Activated T-cell treated with anti-CD3 and anti-CD28 coated beads, Interleukin-2, amount 50 U/mL, for 72 hours (primary cell): ENCODE data around the gene CD151. TPM values are rescaled to one million over a fixed set of nuclear protein-coding genes. Genes with fewer than 3 reads are reported as not detected.

Experiments used
- ATAC-seq, 2 donors: fragments of 150-1000 bp; cut with Tn5 transposase; replicated peaks in 1 of 2; 2 replicates each; pipeline ENCODE4 v1.10.0; 2021; ENCODE audit warnings: moderate library complexity in 2 of 2, mild to moderate bottlenecking in 1 of 2
- DNase-seq, 2 donors: peaks; one replicate each; pipeline ENCODE4 v3.0.0; 2021 to 2022; ENCODE audit warnings: mixed read lengths in 1 of 2
- H3K27ac Mint-ChIP-seq: one replicate; pipeline ENCODE4 v1.8.0; 2022; ENCODE audit warnings: mild to moderate bottlenecking, moderate library complexity, mixed read lengths
- H3K27me3 Mint-ChIP-seq: one replicate; pipeline ENCODE4 v1.8.0; 2022; ENCODE audit warnings: low read depth, mixed read lengths
- H3K36me3 Mint-ChIP-seq, 2 donors: one replicate each; pipeline ENCODE4 v1.8.0; 2022; ENCODE audit warnings: mixed read lengths in 2 of 2, mild to moderate bottlenecking in 1 of 2; ENCODE audit not compliant: insufficient read depth in 2 of 2
- H3K4me1 Mint-ChIP-seq: one replicate; pipeline ENCODE4 v1.8.0; 2022; ENCODE audit warnings: low read depth, mixed read lengths
- H3K4me3 Mint-ChIP-seq, 2 donors: one replicate each; pipeline ENCODE4 v1.8.0; 2022; ENCODE audit warnings: mild to moderate bottlenecking in 2 of 2, mixed read lengths in 2 of 2, moderate library complexity in 2 of 2
- H3K9me3 Mint-ChIP-seq, 2 donors: one replicate each; pipeline ENCODE4 v1.8.0; 2022; ENCODE audit warnings: mixed read lengths in 2 of 2
- total RNA-seq, 2 donors: library from RNA; stranded (reverse); gene quantifications; one replicate each; pipeline ENCODE4 v1.2.3, GENCODE V29; 2022

CD151 gene
- total RNA-seq, 2 donors from 2014 or later = 35.4 to 42.2 TPM

DNA sequence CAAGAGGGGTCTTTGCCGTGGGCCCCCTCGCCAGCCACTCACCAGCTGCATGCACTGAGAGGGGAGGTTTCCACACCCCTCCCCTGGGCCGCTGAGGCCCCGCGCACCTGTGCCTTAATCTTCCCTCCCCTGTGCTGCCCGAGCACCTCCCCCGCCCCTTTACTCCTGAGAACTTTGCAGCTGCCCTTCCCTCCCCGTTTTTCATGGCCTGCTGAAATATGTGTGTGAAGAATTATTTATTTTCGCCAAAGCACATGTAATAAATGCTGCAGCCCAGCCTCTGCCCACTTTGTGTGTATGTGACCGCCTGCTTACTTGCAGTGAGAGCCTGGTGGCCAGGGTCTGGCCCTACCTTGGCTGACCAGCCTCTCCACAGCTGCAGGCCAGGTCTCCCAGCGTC lies 7.8 kb upstream of the CD151 start:
- Mint-ChIP-seq H3K27ac (no peak overlapping the region), H3K9me3 (no peaks in the 10 kb centered on the region), H3K4me1 (peaks cover 29% of the 10 kb centered on the region), H3K36me3 (peaks cover 2 to 3% of the 10 kb centered on the region in 2 donors), H3K4me3 (no peak overlapping the region), H3K27me3 (peaks cover 24% of the 10 kb centered on the region)
- no peak for ATAC-seq
- no peak for DNase-seq

DNA sequence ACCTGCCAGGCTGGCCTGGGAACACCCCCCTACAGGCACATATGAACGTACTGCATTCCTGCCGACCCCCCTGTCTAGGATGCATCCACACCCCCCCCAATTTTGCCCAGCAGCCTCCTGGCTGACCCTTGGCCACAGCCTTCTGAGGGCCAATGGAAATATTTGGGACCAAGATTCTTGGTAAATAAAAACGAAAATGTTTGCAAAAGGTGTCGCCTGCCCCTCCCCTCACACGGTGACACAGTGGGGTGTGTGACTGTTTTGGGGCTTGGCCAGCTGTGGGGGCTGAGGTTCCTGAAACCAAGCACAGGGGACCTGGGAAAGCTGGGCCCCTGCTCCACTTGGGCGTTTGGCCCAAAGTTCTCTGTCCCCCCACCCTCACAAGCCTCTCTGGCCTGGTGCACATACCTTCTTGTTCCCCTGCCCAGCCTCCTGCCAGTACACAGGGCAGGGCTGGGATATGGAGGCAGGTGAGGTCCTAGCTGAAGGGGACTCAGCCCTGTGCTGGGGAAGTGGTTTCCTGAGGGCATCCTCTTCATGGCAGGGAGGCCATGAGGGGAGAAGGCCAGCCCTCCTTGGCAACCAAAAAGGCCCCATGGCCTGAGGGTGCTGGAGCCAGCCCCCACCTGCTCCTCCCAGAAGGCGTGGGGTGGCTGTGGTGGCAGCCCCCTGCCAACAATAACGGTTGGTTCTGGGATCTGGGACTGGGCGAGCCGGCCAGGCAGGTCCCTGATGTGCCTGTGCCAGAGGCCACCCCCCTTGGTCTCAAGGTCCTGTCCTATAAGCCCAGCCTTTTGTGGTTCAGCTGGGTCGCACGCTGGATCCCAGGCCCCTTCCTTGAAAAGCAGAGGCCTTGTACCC lies 7.2 kb upstream of the CD151 start:
- H3K4me3 Mint-ChIP-seq = no peak overlapping the region
- DNase-seq (no peak), ATAC-seq (no peak)
- peaks cover 2 to 3% of the 10 kb centered on the region in 2 donors for H3K36me3 Mint-ChIP-seq
- peaks cover 24% of the 10 kb centered on the region for H3K27me3 Mint-ChIP-seq
- H3K27ac Mint-ChIP-seq = no peak overlapping the region
- H3K9me3 Mint-ChIP-seq = no peaks in the 10 kb centered on the region
- H3K4me1 Mint-ChIP-seq = peaks cover 28% of the 10 kb centered on the region

DNA sequence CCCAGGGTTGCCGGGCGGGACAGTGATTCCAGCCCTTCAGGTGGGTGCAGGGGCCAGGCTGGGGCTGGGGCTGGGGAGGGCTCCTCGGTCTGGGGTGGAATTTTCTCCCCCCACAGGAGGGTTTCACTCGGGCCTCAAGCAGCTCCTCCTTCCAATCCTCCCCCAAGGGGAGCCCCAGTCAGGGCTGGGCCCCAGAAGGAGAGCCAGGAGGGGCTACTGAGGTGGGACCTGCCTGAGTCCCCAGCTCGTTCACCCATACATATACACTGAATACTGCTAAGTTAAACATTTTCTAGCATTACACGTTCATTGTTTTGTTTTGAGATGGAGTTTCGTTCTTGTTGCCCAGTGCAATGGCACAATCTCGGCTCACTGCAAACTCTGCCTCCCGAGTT lies 6.5 kb upstream of the CD151 start:
- ATAC-seq (no peak), DNase-seq (no peak)
- Mint-ChIP-seq H3K4me3 (peak overlapping the region; percentile 79 to 81), H3K27me3 (peaks cover 27% of the 10 kb centered on the region), H3K27ac (peak overlapping the region; percentile 46), H3K4me1 (peaks cover 23% of the 10 kb centered on the region), H3K9me3 (no peaks in the 10 kb centered on the region), H3K36me3 (peaks cover 2 to 3% of the 10 kb centered on the region in 2 donors)

DNA sequence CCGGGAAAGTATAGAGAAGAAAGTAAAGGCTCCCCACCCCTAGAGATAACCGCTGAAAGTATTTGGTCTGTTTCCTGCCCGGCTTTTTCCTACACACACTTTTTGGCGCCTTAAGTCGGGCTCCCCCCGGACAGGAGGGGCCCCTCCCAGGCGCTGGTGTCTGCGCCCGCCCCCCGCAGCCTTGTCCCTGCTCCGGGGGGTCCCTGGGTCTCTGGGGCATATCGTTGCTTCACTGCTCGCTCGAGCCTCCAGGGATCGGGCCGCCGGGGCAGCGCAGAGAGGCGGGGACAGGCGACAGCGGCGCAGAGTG lies 6.0 kb upstream of the CD151 start:
- Mint-ChIP-seq H3K9me3 (no peaks in the 10 kb centered on the region), H3K27ac (no peak overlapping the region), H3K36me3 (peaks cover 2 to 3% of the 10 kb centered on the region in 2 donors), H3K27me3 (peaks cover 32% of the 10 kb centered on the region), H3K4me3 (peak overlapping the region; percentile 79 to 81), H3K4me1 (peaks cover 26% of the 10 kb centered on the region)
- DNase-seq (no peak), ATAC-seq (peak in 1 of 2 donors; percentile 1)

DNA sequence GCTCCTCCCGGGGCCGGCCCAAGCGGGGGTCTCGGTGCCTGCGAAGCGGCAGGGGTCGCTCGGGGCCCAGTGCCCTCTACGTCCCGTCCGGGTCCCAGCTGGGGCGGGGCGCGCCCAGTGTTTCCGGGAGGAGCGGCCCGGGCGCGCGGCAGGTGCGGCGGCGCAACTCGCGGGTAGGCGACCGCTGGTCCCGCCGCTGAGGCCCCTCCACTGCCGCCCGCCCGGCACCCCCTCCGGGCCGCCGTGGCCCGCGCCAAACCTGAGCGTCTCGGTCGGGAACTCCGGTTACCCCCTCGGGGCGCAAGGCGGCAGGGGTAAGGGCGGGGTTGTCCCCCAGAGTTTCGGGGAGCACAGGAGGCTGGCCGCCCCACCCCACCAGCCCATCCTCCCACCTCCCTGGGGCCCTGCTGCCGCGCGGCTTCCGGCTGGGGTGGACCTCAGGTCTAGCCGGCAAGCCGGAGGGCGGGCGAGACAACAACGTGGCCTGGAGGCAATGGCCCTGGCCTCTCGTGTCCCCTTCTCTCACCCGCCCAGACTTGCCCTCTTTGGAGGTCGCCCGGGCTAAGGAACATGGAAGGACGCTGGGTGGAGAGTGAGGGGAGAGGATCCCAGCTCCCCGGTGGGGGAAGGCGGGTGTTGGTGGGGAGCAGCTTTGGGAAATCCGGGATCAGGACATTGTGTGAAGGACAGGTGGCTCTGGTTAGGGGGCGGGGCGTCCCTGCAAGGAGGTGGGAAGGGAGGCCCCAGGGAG lies 5.4 kb upstream of the CD151 start:
- ATAC-seq (peak; percentile 28 to 49), DNase-seq (peak; percentile 48 to 57)
- Mint-ChIP-seq H3K36me3 (peaks cover 2 to 3% of the 10 kb centered on the region in 2 donors), H3K27me3 (peaks cover 36% of the 10 kb centered on the region), H3K9me3 (no peaks in the 10 kb centered on the region), H3K27ac (no peak overlapping the region), H3K4me3 (peak overlapping the region; percentile 79 to 89), H3K4me1 (peaks cover 29% of the 10 kb centered on the region)

DNA sequence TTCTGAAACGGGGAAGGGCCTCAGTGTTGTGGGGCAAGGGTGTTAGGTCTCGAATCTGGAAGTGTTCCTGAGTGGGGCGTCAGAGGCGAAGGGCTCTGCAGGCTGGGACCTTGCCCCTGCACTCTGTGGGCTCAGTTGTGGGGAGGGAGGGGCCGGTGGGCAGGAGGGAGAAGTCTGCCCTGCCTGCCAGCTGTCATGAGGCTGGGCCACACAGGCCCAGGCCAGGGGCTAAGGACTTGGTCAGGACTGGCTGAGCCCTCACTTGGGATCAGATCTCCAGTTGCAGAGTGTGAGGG lies 4.9 kb upstream of the CD151 start, which contains the start of gene CRACR2B:
CRACR2B (plus strand) TSS at position 23 of the 296 bp plus-strand sequence. CDS start 689 bp downstream, outside the sequence.
- ATAC-seq (no peak), DNase-seq (no peak)
- no peaks in the 10 kb centered on the region for H3K9me3 Mint-ChIP-seq
- H3K36me3 Mint-ChIP-seq = peaks cover 2 to 3% of the 10 kb centered on the region in 2 donors
- no peak within 1 kb of the TSS for H3K27ac Mint-ChIP-seq
- H3K4me3 Mint-ChIP-seq = peak within 1 kb of the TSS; percentile 79 to 89
- peaks cover 36% of the 10 kb centered on the region for H3K27me3 Mint-ChIP-seq
- peaks cover 29% of the 10 kb centered on the region for H3K4me1 Mint-ChIP-seq

DNA sequence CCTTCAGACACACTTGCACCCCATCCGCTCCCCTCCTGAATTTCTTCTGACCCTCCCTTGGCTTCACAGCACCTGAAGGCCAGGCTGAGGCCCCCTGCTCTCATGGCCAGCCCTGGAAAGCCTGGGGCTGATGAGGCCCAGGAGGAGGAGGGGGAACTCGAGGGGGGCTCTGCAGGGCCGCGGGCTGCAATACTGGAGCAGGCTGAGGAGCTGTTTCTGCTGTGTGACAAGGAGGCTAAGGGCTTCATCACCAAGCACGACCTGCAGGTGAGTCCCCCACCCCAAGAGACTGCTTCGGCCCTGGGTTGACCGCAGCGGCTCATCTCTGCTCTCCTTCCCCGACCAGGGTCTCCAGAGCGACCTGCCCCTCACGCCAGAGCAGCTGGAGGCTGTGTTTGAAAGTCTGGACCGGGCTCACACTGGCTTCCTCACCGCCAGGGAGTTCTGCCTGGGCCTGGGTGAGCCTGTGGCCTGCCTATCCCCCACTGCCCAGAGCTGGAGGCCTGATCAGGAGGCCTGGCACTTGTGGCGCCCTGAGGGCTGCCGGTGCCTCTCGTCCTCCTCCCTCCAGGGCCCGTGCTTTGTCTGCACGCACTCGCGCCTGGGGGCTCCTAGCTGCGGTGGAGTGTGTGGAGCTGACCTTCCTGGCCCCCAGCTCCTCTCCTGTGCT lies 4.1 kb upstream of the CD151 start:
- Mint-ChIP-seq H3K36me3 (peaks cover 2 to 3% of the 10 kb centered on the region in 2 donors), H3K9me3 (no peaks in the 10 kb centered on the region), H3K27me3 (peaks cover 36% of the 10 kb centered on the region), H3K4me3 (peak overlapping the region; percentile 79 to 89), H3K4me1 (peaks cover 29% of the 10 kb centered on the region), H3K27ac (no peak overlapping the region)
- ATAC-seq (no peak), DNase-seq (no peak)

DNA sequence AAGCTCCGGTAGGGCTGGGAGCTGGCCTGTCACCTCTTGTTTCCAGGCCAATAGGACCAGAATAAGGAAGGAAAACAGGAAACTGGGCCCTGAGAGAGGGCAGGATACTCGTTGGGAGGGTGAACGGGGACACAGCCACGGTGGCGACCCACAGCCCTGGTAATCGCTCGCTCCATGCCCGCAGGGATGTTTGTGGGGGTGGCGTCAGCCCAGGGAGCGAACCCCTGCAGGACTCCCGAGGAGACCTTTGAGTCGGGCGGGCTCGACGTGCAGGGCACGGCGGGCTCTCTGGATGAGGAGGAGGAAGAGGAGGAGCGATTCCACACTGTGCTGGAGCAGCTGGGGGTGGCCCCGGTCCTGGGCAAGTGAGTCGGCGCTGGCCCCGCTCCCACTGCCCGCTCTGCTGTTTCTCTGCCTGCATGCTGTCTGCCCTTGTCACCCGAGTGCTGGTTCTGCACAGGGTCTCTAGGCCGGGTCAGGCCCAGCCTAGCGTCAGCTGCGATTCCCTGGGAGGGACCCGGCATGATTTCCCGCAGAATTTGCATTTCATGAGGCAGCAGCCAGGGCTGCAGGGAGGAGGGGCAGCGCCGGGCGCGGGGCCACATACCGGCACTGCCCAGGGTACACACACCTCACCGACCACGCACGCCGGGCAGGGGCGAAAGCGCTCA lies 3.4 kb upstream of the CD151 start:
- H3K27me3 Mint-ChIP-seq = peaks cover 36% of the 10 kb centered on the region
- no peak for ATAC-seq
- no peak for DNase-seq
- peaks cover 2 to 3% of the 10 kb centered on the region in 2 donors for H3K36me3 Mint-ChIP-seq
- no peaks in the 10 kb centered on the region for H3K9me3 Mint-ChIP-seq
- no peak overlapping the region for H3K27ac Mint-ChIP-seq
- peaks cover 35% of the 10 kb centered on the region for H3K4me1 Mint-ChIP-seq
- peak overlapping the region; percentile 74 to 75 for H3K4me3 Mint-ChIP-seq

DNA sequence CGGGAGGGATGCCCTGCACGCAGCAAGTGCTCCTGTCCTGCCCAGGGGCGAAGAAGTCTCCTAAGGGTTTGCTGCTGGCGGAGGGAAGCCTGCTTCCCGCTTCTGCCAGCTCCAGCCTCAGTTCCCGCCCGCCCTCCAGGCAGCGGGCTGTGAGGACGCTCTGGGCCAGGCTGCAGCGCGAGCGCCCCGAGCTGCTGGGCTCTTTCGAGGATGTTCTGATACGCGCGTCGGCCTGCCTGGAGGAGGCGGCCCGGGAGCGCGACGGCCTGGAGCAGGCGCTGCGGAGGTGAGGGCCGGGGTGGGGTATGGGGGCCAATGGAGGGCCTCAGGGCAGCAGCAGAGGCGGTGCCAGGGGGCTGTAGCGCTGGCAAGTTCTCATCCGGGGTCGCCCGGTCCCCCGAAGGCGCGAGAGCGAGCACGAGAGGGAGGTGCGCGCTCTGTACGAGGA lies 2.9 kb upstream of the CD151 start:
- peak overlapping the region; percentile 74 to 75 for H3K4me3 Mint-ChIP-seq
- no peaks in the 10 kb centered on the region for H3K9me3 Mint-ChIP-seq
- ATAC-seq = peak; percentile 4 to 5
- H3K4me1 Mint-ChIP-seq = peaks cover 39% of the 10 kb centered on the region
- no peak for DNase-seq
- no peak overlapping the region for H3K27ac Mint-ChIP-seq
- H3K36me3 Mint-ChIP-seq = peaks cover 2 to 3% of the 10 kb centered on the region in 2 donors
- H3K27me3 Mint-ChIP-seq = peaks cover 36% of the 10 kb centered on the region

DNA sequence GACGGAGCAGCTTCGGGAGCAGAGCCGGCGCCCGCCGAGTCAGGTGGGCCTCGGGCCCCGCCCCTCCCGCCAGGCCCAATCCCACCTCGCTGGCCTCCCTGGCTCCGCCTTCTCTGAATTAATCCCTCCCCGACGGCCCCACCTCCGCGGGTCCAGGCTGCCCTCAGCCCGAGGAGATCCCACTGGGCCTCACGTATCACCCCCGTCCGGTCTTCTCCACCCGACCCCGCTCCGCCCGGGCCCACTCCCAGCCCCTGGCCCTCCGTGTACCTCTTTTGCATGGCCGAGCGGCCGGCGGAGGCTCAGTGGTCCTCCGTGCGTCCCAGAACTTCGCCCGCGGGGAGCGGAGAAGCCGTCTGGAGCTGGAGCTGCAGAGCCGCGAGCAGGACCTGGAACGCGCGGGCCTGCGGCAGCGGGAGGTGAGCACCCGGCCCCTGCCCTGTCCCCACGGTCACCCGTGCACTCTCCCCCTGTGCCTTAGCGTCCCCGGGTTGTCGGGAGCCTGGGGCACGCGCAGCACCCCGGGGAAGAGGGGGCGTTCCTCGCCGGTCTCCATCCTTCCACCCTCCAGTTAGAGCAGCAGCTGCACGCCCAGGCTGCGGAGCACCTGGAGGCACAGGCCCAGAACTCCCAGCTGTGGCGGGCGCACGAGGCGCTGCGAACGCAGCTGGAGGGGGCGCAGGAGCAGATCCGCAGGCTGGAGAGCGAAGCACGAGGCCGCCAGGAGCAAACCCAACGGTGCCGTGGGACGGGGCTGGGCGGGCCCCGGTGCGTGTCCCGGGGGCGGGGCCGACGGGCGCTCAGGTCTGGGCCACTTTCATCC lies 2.2 kb upstream of the CD151 start:
- peak overlapping the region; percentile 74 to 75 for H3K4me3 Mint-ChIP-seq
- H3K36me3 Mint-ChIP-seq = no peaks in the 10 kb centered on the region
- H3K27ac Mint-ChIP-seq = no peak overlapping the region
- ATAC-seq = peak; percentile 50 to 58
- no peaks in the 10 kb centered on the region for H3K9me3 Mint-ChIP-seq
- peaks cover 39% of the 10 kb centered on the region for H3K4me1 Mint-ChIP-seq
- peak; percentile 78 to 79 for DNase-seq
- peaks cover 36% of the 10 kb centered on the region for H3K27me3 Mint-ChIP-seq

DNA sequence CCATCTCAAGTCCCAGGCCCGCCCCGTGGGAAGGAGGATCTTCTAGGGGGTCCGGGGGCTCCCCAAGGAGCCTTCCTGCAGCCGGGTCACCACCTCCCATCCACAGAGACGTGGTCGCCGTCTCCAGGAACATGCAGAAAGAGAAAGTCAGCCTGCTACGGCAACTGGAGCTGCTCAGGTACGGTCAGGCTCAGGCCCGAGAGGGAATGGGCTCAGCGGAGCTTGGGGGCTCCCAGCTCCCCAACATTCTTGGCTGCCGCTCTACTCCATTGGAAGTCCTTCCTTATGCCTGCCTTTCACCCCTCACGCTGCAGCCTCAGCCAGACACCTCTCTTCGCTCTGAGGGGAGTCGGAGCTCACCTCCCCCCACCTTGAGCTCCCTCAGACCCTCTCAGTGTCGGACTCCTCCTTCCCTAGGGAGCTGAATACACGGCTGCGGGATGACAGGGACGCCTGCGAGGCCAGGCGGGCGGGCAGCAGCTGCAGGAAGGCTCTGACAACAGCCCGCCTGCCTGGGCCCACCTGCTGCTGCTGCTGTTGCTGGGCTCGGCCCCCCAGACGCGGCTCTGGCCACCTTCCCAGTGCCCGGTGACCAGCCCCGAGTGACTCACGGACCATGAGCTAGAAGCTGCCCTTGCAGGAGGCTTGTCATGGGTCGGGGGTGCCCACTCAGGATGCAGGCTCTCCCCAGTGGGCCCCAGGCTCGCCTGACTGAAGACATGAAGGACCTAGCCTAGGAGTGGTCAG lies 1.5 kb upstream of the CD151 start:
- Mint-ChIP-seq H3K27me3 (peaks cover 36% of the 10 kb centered on the region), H3K36me3 (no peaks in the 10 kb centered on the region), H3K27ac (no peak overlapping the region), H3K4me3 (peak overlapping the region; percentile 41 to 64), H3K4me1 (peaks cover 39% of the 10 kb centered on the region), H3K9me3 (no peaks in the 10 kb centered on the region)
- ATAC-seq = no peak
- no peak for DNase-seq
